HCT116 (cell line): ENCODE results near the gene TTLL5. TPM values are rescaled to one million over a fixed set of nuclear protein-coding genes. Genes with fewer than 3 reads are reported as not detected.

Experiments used
- ATAC-seq: fragments of 200-7000 bp; cut with Tn5 transposase; 2 replicates; pipeline ENCODE4 v1.9.1; 2020; ENCODE audit warnings: mild to moderate bottlenecking, moderate library complexity
- BruUV-seq: library from RNA; stranded (reverse); fragments of 400-500 nt; replicated peaks from 2 replicates; lab custom pipeline; 2021; lab: Mats Ljungman, UMichigan
- CTCF ChIA-PET: fragments of 300-600 bp; sonication (Branson Sonifier 250); formaldehyde crosslinking; loops from one replicate; lab custom pipeline; 2021; ENCODE audit warnings: antibody characterized with exemption; lab: Charles Lee
- POLR2A ChIA-PET: fragments of 300-600, 350-600 bp; sonication (Branson Sonifier 250); formaldehyde crosslinking; loops from one replicate; lab custom pipeline; 2021; ENCODE audit warnings: antibody characterized with exemption; lab: Charles Lee
- RAD21 ChIA-PET, 2 experiments: fragments of 300-600 bp; sonication (Branson Sonifier 250); formaldehyde crosslinking; loops; one replicate each; lab custom pipeline; 2023; ENCODE audit warnings: low total read pairs in 2 of 2; ENCODE audit not compliant: uncharacterized antibody in 2 of 2, unreplicated experiment in 2 of 2, low non-redundant PET in 1 of 2; lab: Charles Lee
- DNase-seq: peaks from one replicate; pipeline ENCODE4 v3.0.0-alpha.2; 2010; ENCODE audit warnings: low read depth, low spot score
- H2AFZ ChIP-seq: fragments of 200-600 bp; shearing (Covaris generic), sonication (generic); 2 replicates; pipeline ENCODE4 v1.6.1; 2017; ENCODE audit warnings: low read depth, mixed run types, mixed read lengths, antibody characterized with exemption, low read length; ENCODE audit not compliant: poor library complexity, severe bottlenecking
- H3K27ac ChIP-seq: 2 replicates; pipeline ENCODE4 v1.5.1; 2012; ENCODE audit warnings: low read depth, low read length
- H3K27me3 ChIP-seq: fragments of 200-600 bp; sonication (generic); 2 replicates; pipeline ENCODE4 v1.6.1; 2016; ENCODE audit warnings: mixed run types, low read length, mixed read lengths; ENCODE audit not compliant: insufficient read depth
- H3K36me3 ChIP-seq, 2 experiments: fragments of 200-500 bp in 1 of 2; fragments of 200-600 bp in 1 of 2; sonication (Bioruptor generic) in 1 of 2; sonication (generic) in 1 of 2; 2 replicates each; pipeline versions ENCODE4 v1.5.1 to v1.6.1; 2014 to 2016; ENCODE audit warnings: low read length in 2 of 2, inconsistent platforms in 1 of 2, mixed read lengths in 1 of 2, mixed run types in 1 of 2; ENCODE audit not compliant: insufficient read depth in 2 of 2, control insufficient read depth in 1 of 2
- H3K4me1 ChIP-seq, 2 experiments: fragments of 200-600 bp in 1 of 2; sonication (generic) in 1 of 2; 2 replicates each; pipeline versions ENCODE4 v1.5.1 to v1.6.1; 2012 to 2017; ENCODE audit warnings: low read length in 2 of 2, inconsistent platforms in 1 of 2, mild to moderate bottlenecking in 1 of 2, mixed read lengths in 1 of 2, mixed run types in 1 of 2, moderate library complexity in 1 of 2; ENCODE audit not compliant: insufficient read depth in 2 of 2, control insufficient read depth in 1 of 2
- H3K4me2 ChIP-seq: fragments of 200-600 bp; sonication (generic); 2 replicates; pipeline ENCODE4 v1.6.1; 2017; ENCODE audit warnings: mixed run types, low read length, mixed read lengths
- H3K4me3 ChIP-seq, 2 experiments: fragments of 200-600 bp in 1 of 2; sonication (generic) in 1 of 2; replicated peaks in 1 of 2; 2 replicates each; pipeline ENCODE4 v1.5.1; 2011 to 2016; ENCODE audit warnings: low read length in 2 of 2, control low read depth in 1 of 2, low read depth in 1 of 2, mild to moderate bottlenecking in 1 of 2, mixed read lengths in 1 of 2, mixed run types in 1 of 2
- H3K79me2 ChIP-seq: fragments of 200-600 bp; sonication (generic); 2 replicates; pipeline ENCODE4 v1.6.1; 2017; ENCODE audit warnings: mild to moderate bottlenecking, mixed run types, low read length, moderate library complexity, mixed read lengths; ENCODE audit not compliant: insufficient read depth
- H3K9ac ChIP-seq: fragments of 200-600 bp; sonication (generic); 2 replicates; pipeline ENCODE4 v1.6.1; 2016; ENCODE audit warnings: low read length, mixed read lengths
- H3K9me2 ChIP-seq: fragments of 200-600 bp; sonication (generic), shearing (Covaris generic); 2 replicates; pipeline ENCODE4 v1.6.1; 2017; ENCODE audit warnings: mixed run types, mild to moderate bottlenecking, moderate library complexity; ENCODE audit not compliant: insufficient read depth
- H3K9me3 ChIP-seq, 2 experiments: fragments of 200-500 bp in 1 of 2; fragments of 200-600 bp in 1 of 2; sonication (Bioruptor generic) in 1 of 2; sonication (generic) in 1 of 2; 2 replicates each; pipeline ENCODE4 v1.6.1; 2014 to 2017; ENCODE audit warnings: low read length in 2 of 2, mixed read lengths in 2 of 2, inconsistent platforms in 1 of 2, low read depth in 1 of 2, mild to moderate bottlenecking in 1 of 2, mixed run types in 1 of 2, moderate library complexity in 1 of 2; ENCODE audit not compliant: control insufficient read depth in 1 of 2, insufficient read depth in 1 of 2
- H4K20me1 ChIP-seq: fragments of 200-600 bp; sonication (generic), shearing (Covaris generic); 2 replicates; pipeline ENCODE4 v1.6.1; 2017; ENCODE audit warnings: mixed run types, mild to moderate bottlenecking, moderate library complexity; ENCODE audit not compliant: insufficient read depth
- ATF3 ChIP-seq: IDR thresholded peaks from 2 replicates; pipeline ENCODE4 v1.6.1; 2012
- CEBPB ChIP-seq: IDR thresholded peaks from 2 replicates; pipeline ENCODE4 v1.6.1; 2012; ENCODE audit warnings: low read depth
- EGR1 ChIP-seq: IDR thresholded peaks from 2 replicates; pipeline ENCODE4 v1.6.1; 2012; ENCODE audit warnings: low read depth
- JUND ChIP-seq: IDR thresholded peaks from 2 replicates; pipeline ENCODE4 v1.6.1; 2012
- MAX ChIP-seq: IDR thresholded peaks from 2 replicates; pipeline ENCODE4 v1.6.1; 2012
- POLR2A ChIP-seq: IDR thresholded peaks from 2 replicates; pipeline ENCODE4 v1.7.0; 2011; ENCODE audit warnings: borderline replicate concordance; ENCODE audit not compliant: insufficient read depth, insufficient read length; ENCODE audit errors: extremely low read depth
- RAD21 ChIP-seq: IDR thresholded peaks from 2 replicates; pipeline ENCODE4 v1.6.1; 2012; ENCODE audit warnings: low read depth, mild to moderate bottlenecking
- SIN3A ChIP-seq: IDR thresholded peaks from 2 replicates; pipeline ENCODE4 v1.6.1; 2012; ENCODE audit warnings: low read depth
- SP1 ChIP-seq: IDR thresholded peaks from 2 replicates; pipeline ENCODE4 v1.6.1; 2012; ENCODE audit warnings: low read depth
- SRF ChIP-seq: IDR thresholded peaks from 2 replicates; pipeline ENCODE4 v1.6.1; 2012; ENCODE audit warnings: low read depth
- TCF7L2 ChIP-seq: IDR thresholded peaks from 2 replicates; pipeline ENCODE4 v1.7.0; 2011; ENCODE audit warnings: borderline replicate concordance, inconsistent platforms; ENCODE audit not compliant: insufficient read depth, insufficient read length; ENCODE audit errors: extremely low read depth
- YY1 ChIP-seq: IDR thresholded peaks from 2 replicates; pipeline ENCODE4 v1.6.1; 2011; ENCODE audit warnings: low read length, low read depth, moderate library complexity, mild to moderate bottlenecking; ENCODE audit not compliant: insufficient replicate concordance; ENCODE audit errors: extremely low read depth
- ZFX ChIP-seq: fragments of 450-650 bp; IDR thresholded peaks from 2 replicates; pipeline ENCODE4 v1.6.1; 2017
- intact Hi-C: fragments of 100-400 bp; cut with micrococcal nuclease; formaldehyde crosslinking; loops from 2 replicates; pipeline ENCODE4 v1.10.0; 2022
- total RNA-seq: library from RNA; stranded (reverse); gene quantifications from one replicate; pipeline ENCODE4 v1.2.1, GENCODE V29; 2021; ENCODE audit not compliant: unreplicated experiment
- TF ChIP-seq, protein P1 (sequence below), 3 experiments: fragments of 200-600 bp in 1 of 3; sonication (generic) in 1 of 3; IDR thresholded peaks in 2 of 3; conservative IDR thresholded peaks in 1 of 3; 2 replicates each; pipeline ENCODE4 v1.5.1; 2012 to 2017; ENCODE audit warnings: low read depth in 2 of 3, low read length in 2 of 3, antibody characterized with exemption in 1 of 3, borderline replicate concordance in 1 of 3, control low read depth in 1 of 3, mild to moderate bottlenecking in 1 of 3, mixed read lengths in 1 of 3, mixed run types in 1 of 3, moderate library complexity in 1 of 3; ENCODE audit not compliant: insufficient read depth in 1 of 3
- TF ChIP-seq, protein P2 (sequence below): IDR thresholded peaks from 2 replicates; pipeline ENCODE4 v1.6.1; 2011; ENCODE audit warnings: mild to moderate bottlenecking, low read length, moderate library complexity; ENCODE audit not compliant: insufficient replicate concordance; ENCODE audit errors: extremely low read depth

Gene TTLL5
- total RNA-seq, 1 experiment from 2014 or later: 26.2 TPM

- no peak overlapping the region for H2AFZ ChIP-seq
- ATAC-seq (no peak), DNase-seq (no peak)
- no peaks in the 10 kb centered on the region for H3K27me3 ChIP-seq
- H3K4me3 ChIP-seq: no peak overlapping the region
- no peaks in the 10 kb centered on the region for H4K20me1 ChIP-seq
- CTCF ChIA-PET: interaction anchor here (0.6 to 4.2 kb wide), 9 partner anchors 9 to 257 kb away, joined by 3 to 47 read pairs (median 4); partner anchors contain the start of gene TGFB3
- no peak for TF ChIP-seq POLR2A
- TF ChIP-seq, protein P1, sequence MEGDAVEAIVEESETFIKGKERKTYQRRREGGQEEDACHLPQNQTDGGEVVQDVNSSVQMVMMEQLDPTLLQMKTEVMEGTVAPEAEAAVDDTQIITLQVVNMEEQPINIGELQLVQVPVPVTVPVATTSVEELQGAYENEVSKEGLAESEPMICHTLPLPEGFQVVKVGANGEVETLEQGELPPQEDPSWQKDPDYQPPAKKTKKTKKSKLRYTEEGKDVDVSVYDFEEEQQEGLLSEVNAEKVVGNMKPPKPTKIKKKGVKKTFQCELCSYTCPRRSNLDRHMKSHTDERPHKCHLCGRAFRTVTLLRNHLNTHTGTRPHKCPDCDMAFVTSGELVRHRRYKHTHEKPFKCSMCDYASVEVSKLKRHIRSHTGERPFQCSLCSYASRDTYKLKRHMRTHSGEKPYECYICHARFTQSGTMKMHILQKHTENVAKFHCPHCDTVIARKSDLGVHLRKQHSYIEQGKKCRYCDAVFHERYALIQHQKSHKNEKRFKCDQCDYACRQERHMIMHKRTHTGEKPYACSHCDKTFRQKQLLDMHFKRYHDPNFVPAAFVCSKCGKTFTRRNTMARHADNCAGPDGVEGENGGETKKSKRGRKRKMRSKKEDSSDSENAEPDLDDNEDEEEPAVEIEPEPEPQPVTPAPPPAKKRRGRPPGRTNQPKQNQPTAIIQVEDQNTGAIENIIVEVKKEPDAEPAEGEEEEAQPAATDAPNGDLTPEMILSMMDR (IDR thresholded peaks at IDR 0.05 in 2 of 3, conservative IDR thresholded peaks at IDR 0.05 in 1 of 3; ENCODE audit: borderline replicate concordance in 1 of 3, insufficient read depth in 1 of 3, low read depth in 2 of 3, low read length in 2 of 3): peak in 1 of 3 experiments; percentile 32; a peak in 1 of 6 replicates
- no peaks in the 10 kb centered on the region for H3K36me3 ChIP-seq
- H3K9ac ChIP-seq: no peak overlapping the region
- intact Hi-C loops: loop anchor here (1.0 kb wide), 1 partner anchor 188 kb away; no protein-coding TSS in a partner anchor
- no peaks in the 10 kb centered on the region for H3K9me2 ChIP-seq
- H3K27ac ChIP-seq: no peak overlapping the region
- H3K4me1 ChIP-seq: no peaks in the 10 kb centered on the region
- H3K4me2 ChIP-seq: no peak overlapping the region
- no peaks in the 10 kb centered on the region for H3K79me2 ChIP-seq
- BruUV-seq: no TSS peak
- POLR2A ChIA-PET: no interaction called here
- no peaks in the 10 kb centered on the region for H3K9me3 ChIP-seq
- RAD21 ChIA-PET: interaction anchor here (1.1 to 1.5 kb wide), 3 partner anchors 85 to 189 kb away, joined by 3 to 15 read pairs (median 4); partner anchors contain the start of gene TGFB3 (in 1 of the 2)
Measured at GRCh38 chr14:75793806-75794205, 132.8 kb downstream of the TTLL5 start.

DNA sequence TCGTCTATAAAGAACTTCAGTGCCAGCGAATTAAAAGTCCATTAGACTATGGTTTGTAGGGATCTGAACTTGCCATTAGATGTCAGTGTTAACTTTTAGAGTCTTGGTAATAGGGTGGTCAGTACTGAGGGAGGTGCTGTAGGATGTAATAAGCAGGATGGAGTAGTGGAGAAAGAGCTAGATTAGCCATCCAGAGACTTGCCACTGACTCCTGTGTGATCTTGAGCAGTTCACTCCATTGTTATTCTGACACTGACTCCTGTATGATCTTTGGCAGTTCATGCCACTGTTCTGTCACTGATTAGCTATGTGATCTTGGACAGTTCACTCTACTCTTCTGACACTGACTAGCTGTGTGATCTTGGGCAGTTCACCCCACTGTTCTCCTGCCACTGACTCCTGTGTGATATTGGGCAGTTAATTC lies 133.6 kb downstream of the TTLL5 start:
- Histone ChIP-seq H3K27ac (no peak overlapping the region), H4K20me1 (no peaks in the 10 kb centered on the region), H3K9me3 (no peaks in the 10 kb centered on the region), H3K79me2 (no peaks in the 10 kb centered on the region), H3K9me2 (no peaks in the 10 kb centered on the region), H3K4me1 (no peaks in the 10 kb centered on the region), H3K27me3 (no peaks in the 10 kb centered on the region), H3K4me2 (no peak overlapping the region), H3K36me3 (no peaks in the 10 kb centered on the region), H3K4me3 (no peak overlapping the region), H3K9ac (no peak overlapping the region), H2AFZ (no peak overlapping the region)
- intact Hi-C loops: loop anchor here (1.0 kb wide), 1 partner anchor 188 kb away; no protein-coding TSS in a partner anchor
- DNase-seq (peak; percentile 7), ATAC-seq (peak; percentile 80)
- no TSS peak for BruUV-seq
- POLR2A ChIA-PET: interaction anchor here (1.0 kb wide), 1 partner anchor 188 kb away, joined by 4 read pairs; no protein-coding TSS in a partner anchor
- CTCF ChIA-PET: interaction anchor here (1.0 to 4.2 kb wide), 6 partner anchors 9 to 186 kb away, joined by 3 to 47 read pairs (median 8); partner anchors contain the start of gene TGFB3
- RAD21 ChIA-PET: interaction anchor here (0.6 to 1.5 kb wide), 8 partner anchors 27 to 188 kb away, joined by 3 to 15 read pairs (median 4); partner anchors contain the start of gene TGFB3 (in 2 of the 2)
- TF ChIP-seq RAD21 (peak; percentile 73), ZFX (no peak), CEBPB (no peak), ATF3 (no peak), SRF (no peak), SIN3A (no peak), YY1 (no peak), JUND (no peak), EGR1 (no peak), SP1 (no peak), MAX (no peak), TCF7L2 (no peak)
- TF ChIP-seq, protein P2, sequence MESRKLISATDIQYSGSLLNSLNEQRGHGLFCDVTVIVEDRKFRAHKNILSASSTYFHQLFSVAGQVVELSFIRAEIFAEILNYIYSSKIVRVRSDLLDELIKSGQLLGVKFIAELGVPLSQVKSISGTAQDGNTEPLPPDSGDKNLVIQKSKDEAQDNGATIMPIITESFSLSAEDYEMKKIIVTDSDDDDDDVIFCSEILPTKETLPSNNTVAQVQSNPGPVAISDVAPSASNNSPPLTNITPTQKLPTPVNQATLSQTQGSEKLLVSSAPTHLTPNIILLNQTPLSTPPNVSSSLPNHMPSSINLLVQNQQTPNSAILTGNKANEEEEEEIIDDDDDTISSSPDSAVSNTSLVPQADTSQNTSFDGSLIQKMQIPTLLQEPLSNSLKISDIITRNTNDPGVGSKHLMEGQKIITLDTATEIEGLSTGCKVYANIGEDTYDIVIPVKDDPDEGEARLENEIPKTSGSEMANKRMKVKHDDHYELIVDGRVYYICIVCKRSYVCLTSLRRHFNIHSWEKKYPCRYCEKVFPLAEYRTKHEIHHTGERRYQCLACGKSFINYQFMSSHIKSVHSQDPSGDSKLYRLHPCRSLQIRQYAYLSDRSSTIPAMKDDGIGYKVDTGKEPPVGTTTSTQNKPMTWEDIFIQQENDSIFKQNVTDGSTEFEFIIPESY: no peak
